ENCODE measurements around the gene WNK3.
A peak's percentile ranks its signal among the peaks of the same experiment; 100 is the strongest.

WNK3 gene

DNA sequence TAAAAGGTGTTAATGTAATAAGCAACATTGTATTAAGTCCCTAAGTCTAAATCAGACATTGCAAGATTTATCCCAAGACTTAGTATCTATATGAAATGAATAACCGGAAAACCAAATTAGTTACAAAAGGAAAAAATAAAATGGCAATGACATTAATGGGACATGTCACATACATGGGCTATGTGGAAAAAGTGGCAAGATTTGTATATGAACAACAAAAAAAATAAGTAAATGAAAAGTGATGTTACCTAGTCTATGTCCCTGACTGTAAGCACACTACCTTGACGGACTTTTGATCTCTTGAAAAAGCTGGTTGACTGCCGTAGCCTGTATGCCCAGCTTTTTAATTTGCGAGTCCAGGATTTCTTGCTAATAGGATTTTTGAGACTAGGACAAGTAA is 119.3 kb downstream of the WNK3 start:
- no peak for DNase-seq

DNA sequence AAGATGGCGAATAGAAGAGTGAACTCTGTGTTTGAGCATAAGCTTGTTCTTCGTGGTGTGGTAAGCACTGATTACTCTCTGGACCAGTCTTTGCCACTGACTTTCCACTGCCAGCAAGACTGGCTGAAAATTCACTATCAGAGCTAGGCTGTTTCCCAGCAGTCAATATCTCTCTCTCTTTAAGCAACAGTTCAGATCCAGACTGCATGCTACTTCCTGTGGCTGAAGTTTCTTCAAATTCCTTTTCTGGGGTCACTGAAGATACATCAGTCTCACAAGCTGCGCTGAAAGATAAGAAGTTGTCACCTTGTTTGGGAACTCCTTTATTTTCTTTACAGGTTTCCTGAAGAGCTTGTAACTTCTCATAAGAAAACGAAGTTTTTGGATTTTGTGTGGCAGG is 120.8 kb downstream of the WNK3 start:
- DNase-seq = no peak

DNA sequence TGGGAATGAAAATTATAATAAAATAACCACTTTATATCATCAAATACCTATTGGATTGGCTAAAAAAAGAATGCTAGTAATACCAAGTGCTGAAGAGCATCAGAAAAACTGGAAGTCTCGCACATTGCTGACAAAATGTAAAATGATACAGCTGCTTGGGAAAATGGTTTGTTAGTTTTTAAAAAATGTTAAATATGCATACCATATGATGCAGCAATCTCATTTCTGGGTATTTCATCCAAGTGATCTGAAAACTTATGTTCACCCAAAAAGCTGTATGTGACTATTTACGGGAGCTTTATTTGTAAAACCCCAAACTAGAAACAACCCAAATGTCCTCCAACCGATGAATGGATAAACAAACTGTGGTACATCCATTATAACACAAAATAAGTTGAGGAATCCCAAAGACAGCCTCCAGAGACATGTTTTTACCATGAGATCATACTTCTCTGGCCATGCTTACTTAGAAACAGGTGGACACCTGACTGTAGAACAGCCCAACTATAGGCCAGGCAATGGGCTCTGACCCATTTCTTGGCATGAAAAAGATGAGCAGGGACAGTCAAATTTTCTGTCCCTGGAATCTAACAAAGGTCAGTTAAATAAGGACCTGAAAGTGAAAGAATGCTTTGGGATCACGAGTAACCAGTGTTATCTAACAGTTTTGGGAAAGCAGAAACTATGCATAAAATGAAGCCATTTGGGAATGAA is 127.3 kb downstream of the WNK3 start:
- DNase-seq = no peak

DNA sequence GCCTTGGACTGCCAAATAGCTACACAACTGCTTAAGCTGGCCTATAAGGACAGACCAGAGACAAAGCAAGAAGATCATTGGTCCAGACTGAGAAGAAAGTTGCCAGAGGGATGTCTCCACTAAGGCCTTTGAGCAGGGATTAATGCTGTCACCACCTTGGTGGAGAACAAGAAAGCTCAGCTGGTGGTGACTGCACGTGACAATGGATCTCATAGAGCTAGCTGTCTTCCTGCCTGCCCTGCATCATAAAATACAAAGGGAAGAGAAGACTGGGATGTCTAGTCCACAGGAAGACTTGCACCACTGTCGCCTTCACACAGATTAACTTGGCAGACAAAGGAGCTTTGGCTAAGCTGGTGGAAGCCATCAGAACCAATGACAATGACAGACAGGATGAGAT is 134.3 kb downstream of the WNK3 start:
- DNase-seq = no peak

DNA sequence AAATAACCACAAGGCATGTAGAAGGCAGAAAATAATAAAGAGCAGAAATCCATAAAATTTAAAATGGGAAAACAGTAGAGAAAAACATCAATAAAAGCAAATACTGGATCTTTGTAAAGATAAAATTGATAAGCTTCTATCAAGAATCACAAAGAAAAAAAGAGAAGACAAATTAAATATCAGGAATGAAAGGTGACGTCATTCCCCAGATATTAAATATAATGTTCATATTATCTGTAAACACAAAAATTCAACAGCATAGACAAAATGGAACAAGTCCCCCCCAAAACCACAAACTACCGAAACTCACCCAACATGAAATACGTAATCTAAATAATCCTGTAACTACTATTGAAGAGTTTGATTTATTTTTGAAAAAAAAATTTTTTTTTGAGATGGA is 144.2 kb downstream of the WNK3 start:
- DNase-seq = no peak

DNA sequence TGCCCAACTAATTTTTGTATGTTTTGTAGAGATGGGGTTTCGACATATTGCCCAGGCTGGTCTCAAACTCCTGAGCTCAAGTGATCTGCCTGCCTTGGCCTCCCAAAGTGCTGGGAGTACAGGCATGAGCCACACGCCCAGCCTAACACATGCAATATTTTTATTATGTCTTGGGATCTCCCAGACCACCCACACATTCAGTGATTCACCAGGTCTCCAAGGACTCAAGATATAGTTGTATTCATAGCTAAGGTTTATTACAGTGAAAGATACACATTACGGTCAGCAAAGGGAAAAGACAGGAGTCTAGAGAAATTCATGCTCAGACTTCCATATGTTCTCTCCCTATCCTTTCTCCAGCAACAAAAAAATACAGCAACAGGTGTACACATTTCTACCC is 149.3 kb downstream of the WNK3 start:
- no peak for DNase-seq

DNA sequence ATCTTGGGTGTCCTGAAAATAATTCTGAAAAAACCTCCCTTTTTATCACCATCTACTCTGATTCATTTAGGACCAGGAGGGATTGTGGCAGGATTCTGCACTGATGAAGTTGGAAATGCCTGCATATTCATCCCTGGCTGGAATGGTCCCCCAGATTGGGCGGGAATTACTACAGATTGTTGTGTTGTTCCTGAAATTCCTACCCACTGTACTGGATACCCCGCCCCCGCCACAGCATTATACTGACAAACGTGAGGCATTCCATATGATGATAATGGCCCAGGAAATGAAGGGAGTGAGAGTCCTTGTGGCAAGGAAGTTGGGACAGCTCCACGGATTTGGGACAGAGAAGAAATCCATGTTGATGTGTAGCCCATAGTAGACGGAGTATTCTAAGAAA is 159.6 kb downstream of the WNK3 start:
- DNase-seq = no peak

DNA sequence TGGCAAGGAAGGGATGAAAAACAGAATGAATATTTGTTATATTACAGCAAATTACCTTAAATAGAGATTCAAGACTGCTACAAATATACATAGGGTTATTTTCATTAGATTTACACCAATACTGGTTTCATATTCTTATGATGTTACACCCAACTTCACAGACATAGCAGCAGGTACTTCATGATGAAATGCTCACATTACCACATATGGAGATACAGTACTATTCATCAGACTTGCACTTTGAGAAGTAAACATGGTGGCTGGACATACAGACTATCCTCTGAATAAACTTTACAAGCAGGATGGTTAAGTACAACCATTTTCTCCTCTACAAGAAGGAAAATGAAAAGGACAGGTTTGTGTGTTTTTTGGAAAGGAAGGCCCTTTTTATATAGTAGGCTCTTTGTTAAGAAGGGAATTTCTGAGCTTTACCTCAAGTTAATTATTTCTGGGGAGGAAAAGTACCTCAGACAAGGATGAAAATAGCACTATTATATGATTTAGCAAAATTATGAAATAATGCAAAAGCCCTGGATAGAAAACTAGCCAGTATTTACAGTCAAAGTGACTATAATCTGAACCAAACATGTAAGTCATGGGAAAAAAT is 162.8 kb downstream of the WNK3 start:
- DNase-seq = no peak

DNA sequence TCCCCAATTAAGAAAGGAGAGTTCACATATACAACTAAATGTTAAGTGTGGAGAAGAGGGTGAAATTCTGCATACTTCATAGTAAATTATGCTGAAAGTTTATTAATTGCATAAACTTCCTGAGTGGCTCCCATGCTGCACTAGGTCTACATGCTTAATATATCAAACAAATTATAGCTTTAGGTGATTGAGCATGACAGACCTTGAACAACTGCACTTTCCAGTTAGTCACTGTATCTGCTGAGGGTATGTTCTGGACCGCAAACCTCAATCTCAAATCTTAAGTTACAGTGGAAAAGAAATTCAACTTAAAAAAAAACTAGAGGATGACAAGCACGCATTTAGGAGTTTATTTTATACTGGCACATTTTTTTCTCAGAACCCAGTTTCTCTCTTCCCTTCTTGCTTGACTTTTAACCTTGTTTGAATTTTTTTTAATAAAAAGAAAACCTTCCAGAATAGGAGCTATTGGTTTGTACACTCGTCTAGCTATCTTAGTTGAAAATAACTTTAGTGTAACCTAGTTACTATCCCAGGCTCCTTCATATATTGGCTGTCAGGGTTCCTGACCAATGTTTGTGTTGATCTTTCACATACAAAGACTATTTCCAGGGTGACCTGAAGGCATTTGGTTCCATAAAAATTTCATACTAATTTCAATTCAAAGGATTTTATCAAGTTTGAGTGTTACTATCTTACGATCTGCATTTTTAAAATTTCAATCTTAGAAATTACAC is 164.6 kb downstream of the WNK3 start:
- DNase-seq = no peak

DNA sequence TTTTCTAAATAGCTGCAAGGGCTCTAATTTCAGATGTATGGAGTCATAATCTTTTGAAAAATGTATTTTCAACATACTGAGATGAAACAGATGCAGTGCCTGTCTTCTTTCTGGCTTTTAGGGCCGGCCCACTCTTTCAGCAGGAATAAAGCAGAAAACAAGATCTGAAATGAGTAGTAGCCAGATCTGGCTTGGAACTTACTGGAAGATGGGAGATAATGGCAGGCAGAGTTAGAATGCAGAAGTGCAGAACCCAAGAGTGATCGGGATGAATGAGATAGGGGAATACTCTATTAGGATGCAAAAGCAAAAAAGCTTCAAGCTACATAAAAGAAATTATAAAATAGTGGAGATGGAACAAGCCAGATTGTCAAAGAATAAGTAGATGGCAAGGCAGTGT is 173.4 kb downstream of the WNK3 start:
- no peak for DNase-seq

DNA sequence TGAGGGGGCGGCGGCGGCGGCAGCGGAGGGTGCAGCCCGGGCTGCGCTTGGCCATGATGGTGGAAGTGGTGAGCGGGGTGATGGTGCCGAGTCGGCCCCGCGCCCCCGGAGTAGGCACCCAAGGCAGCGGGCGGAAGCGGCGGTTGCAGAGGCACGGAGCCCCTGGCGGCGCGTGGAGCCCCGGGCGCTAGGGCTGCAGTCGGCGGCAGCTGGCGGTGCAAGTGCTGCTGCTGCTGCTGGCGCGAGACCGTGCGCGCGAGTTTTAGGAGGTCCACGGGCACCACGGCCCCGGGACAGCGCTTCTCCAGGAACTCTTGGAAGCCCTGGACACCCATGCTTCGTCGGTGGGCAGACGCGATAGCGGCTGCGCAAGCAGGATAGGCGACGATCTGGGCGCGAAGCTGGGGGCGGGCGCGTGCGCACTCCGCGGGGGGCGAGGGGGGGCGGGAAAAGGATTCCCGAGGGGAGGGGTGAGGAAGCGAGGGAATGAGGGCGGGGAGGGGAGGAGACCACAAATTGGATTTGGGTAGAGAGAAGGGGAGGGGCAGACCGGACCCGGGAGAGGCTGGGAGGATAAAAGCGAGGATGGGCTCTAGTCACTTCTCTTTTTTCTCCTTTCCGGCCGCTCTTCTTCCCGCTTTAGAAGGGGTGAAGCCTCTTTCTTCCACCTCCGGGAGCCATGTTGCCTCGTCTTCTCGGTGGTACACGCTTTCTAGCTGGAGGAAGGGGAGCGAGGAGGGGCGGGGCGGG is 174.8 kb downstream of the WNK3 start, which contains the start of gene FAM120C:
Gene FAM120C, minus strand, starts transcription at position 391 of the 750 bp plus-strand sequence. Its CDS starts 56 bp downstream, at position 335.
- DNase-seq = peak; percentile 2 to 88 (median 70)

DNA sequence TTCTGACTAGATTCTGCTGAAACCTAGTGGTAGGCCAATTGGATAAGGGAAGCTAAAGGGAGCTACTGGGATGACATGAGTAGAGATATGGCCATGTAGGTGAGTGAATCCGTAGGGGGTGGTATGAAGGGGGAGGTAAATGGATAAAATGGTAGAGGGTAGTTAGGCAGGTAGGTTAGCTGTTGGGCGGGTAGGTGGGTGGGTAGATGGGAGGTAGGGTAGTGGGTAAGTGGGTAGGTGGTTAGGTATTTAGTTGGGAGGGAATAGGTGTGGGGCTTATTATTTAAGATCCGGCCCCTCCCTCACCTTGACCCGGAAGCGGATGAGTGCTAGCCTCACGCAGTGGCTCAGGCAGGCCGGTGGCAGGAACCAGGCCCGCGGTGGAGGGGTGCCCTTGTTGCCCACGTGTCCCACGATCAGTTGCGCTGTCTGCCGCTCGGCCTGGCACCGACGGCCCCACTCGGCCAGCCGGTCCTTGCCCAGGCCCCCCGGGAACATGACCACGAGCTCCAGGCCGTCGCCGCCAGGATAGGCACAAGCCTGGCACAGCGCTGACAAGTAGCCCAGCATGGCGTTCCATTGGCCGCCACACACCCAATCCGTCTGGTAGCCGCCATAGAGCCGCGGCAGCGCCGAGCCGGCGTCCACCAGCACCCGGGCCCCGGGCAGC is 175.5 kb downstream of the WNK3 start:
- DNase-seq = peak in 56 of 58 donors; percentile 0 to 72 (median 42)

DNA sequence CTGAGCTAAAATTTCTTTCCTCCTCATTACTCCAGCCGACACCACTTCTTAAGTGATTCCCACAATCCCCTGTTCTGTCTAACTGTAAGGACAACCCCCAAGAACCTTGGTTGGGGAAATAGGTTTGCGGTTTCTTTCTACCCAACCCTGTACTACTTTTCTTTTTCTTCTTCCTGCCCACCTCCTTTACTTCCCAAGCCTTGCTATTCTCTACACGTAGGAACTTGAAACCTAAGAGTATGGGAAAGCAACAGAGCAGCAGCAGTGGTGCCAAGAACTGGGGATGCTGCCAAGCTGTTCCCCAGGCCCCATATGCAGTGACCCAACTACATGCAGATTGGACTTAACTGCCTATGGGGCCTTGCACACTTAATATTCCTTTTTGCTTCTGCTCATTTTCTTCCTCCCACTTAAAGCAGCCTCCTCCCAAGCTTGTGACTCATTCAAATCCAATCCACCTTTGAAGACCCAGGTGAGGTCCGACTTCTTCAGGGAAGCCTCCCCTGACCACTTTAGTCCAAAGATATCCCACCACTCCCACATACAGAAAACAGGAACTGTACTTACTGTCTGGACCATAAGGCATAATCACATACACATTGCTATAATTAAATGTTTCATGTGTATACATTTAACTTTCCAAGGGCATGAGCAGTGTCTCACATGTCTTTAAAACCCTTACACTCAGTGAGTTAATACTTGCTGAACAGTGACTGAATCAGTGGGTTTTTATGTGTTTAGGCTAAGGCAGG is 176.5 kb downstream of the WNK3 start:
- peak in 13 of 58 donors; percentile 0 to 11 (median 1) for DNase-seq

DNA sequence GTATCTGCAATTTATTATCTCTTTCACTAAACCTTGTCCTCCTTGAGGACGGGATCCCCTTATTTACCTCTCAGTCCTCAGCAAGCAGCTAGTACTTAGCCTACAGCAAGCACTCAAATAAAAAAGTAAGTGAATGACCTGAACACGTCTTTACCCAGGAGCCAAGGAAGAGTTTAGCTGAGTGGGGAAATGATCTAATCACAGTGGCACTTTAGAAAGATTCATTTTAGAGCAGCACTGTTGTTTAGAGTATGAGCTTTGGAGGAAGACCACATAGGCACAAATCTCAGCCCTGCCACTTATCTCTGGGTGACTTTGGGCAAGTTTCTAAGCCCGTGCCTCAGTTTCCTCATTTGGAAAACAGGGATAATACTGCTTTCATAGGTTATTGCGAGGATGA is 177.4 kb downstream of the WNK3 start:
- DNase-seq = no peak

DNA sequence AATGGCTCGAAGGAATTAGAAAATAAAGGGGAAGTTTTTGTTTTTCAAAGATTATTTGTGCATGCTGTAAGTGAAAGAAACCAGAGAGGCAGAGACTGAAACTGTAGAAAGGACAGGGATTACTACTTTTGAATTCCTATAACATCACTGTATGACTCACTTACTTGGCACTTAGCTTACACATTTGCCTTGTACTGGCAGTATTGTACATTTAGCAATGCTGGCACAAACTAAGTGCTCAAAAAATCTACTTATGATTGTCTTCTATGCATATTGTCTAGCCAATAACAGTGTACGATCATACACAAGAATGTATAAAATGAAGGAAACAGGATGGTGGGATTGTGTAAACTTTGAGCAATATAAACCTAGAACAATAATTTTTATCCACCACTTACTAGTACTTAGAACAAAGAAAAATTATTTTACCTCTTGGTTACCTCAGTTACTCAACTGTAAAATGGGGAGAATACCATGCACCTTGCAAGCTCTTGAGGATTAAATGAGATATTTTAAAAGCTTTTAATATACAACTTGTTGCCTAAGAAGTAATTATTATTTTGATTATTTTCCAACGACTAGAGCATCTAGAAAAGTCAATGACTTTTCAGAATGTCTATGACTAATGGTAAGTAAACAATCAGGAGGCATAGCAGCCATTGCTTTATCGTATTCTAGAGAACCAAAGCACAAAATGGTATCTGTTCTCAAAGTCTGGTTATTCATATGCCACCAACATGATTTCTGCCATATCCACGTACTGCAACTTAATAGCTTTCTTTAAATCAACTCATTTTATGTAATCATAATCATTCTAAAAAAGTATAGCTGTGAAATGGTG is 179.5 kb downstream of the WNK3 start:
- no peak for DNase-seq

DNA sequence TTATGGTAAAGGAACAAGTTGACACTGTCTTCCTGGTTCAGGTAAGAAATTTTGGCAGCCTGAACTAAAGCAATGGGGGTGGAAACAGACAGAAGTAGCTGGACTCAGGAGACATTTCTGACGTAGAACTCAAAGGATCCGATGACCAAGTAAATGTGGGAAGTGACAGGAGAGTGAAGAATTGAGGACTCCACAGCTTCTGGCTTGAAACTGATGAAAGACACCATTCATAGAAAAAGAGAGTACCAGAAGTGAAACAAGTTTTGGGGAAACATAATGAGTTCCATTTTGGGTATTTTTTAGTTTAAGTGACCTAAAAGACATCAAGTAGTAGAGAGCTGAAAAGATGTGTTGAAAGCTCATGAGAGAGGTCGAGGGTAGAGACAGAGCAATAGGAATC is 180.5 kb downstream of the WNK3 start:
- DNase-seq = no peak

DNA sequence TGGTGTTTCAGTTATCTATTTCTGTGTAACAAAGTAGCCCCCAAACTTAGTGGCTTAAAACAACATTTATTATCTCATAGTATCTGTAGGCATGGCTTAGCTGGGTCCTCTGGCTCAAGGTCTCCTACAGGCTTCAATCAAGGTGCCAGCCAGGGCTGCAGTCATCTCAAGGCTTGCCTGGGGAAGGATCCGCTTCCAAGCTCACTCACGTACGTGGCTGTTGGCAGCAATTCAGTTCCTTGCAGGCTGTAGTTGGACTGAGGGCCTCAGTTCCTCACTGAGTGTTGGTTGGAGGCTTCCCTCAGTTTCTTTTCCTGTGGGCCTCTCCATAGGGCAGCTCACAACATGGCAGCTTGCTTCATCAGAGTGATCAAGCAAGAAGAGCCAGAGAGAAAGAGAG is 184.1 kb downstream of the WNK3 start:
- no peak for DNase-seq

DNA sequence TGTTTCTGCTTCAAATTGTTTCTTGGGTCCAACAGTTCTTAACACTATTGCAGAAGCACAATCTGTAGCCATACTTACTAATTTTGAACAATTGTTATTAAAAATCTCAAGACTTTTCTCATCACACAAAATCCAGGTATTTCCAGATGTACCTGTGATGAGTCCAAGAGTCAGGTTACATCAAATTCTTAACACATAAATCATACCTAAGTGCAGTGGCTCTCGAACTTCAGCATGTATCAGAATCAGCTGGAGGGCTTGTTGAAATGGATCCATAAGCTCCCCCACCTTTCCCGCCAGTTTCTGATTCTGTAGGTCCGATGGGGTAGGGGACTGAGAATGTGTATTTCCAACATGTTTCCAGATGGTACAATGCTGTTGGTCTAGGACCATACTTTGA is 185.4 kb downstream of the WNK3 start:
- DNase-seq = no peak

DNA sequence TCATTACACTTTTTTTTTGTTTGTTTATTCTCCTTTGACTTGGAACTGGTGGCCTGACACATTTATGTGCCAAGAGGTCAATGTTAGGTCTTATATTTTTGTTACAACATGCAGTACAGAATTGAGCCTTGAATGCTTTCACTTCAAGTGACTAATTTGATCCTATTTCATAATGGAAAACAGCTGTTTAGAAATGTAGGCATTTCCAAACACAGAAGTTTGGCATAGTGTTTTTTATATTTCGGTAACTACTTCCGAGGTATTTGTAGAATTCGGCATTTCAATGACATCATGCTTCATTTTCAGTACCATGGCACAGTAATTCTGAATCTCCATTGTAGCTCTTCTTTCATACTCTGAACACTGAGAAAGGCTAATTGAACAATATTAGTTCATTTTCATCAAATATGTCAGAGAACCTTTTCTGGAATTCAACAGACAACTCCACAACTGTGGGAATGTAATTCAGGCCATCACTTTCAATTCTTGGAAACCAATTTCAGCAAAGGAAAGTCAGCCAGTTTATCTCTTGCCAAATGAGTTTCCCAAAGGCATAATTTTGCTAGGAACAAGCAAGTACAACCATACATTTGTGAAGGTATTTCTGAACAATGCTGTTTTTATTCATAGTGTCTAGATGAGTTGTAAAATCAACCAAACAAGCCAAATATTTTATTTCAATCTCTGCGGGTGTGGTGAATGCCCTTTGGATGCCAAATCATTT is 186.2 kb downstream of the WNK3 start:
- no peak for DNase-seq
